GM19452 (cell line): ENCODE results near the gene GUK1.
"Not testable (repeated sequence)": the region's sequence is repeated elsewhere in the genome, so short reads cannot be mapped to it uniquely, and the experiment has no call there.

ENCODE experiments used
- ATAC-seq: cut with Tn5 transposase; IDR thresholded peaks from one replicate; pipeline ENCODE4 v1.9.1; 2021; ENCODE audit not compliant: unreplicated experiment

Gene GUK1

DNA sequence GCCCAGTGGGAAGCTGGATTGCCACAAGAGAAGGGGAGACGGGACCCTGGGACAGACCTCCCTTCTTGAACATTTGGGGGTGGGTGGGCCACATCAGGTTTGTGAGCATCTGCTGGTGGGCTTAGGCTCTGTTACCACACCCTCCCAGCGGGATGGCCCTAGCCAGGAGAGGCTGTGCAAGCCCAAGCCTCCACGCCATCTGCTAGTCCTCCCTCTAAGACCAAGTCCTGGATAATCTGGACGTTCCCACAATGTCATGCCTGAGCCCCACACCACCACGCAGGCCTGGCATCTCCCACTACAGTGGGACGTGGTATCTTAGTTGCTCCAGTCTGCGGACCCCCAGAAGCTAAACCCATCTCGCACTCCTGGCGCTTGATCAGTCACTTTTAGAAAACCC is 21.8 kb downstream of the GUK1 start:
- ATAC-seq, result no peak

DNA sequence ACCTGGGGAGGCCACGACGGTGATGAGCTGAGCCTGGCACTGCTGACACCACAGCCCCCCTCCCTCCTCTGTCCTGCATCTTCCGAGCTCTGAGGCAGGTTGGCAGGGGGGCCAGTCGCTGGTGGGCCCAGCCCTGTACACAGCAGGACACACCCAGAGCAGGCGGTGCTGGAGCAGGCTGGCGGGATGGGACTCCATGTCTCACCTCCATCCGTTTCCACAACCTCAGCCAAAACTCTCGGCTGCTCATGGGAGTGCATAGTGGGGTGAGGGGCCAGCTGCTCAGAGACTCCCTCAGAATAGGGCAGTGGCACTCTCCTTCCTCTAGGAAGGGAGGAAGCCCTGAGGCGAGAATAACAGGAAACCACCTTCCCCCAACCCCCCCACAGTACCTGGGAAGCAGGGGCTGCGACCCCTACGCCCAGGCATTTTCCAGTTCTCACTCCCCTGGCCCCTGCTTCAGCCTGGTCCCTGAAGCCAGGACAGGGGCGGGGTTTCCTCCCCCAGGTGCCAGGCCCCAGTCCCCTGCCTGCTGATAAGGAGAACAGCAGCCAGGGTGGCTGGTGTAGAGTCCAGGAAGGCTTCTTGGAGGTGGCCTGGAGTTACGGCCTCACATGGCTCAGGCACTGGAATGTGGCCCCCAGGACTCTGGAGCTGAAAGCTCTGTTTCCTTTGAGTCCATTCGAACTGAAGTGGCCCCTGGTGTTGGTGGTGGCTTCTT is 22.4 kb downstream of the GUK1 start:
- no peak for ATAC-seq

GRCh38 chr1:228163007-228163753 is 23.1 kb downstream of the GUK1 start:
- ATAC-seq, result no peak

DNA sequence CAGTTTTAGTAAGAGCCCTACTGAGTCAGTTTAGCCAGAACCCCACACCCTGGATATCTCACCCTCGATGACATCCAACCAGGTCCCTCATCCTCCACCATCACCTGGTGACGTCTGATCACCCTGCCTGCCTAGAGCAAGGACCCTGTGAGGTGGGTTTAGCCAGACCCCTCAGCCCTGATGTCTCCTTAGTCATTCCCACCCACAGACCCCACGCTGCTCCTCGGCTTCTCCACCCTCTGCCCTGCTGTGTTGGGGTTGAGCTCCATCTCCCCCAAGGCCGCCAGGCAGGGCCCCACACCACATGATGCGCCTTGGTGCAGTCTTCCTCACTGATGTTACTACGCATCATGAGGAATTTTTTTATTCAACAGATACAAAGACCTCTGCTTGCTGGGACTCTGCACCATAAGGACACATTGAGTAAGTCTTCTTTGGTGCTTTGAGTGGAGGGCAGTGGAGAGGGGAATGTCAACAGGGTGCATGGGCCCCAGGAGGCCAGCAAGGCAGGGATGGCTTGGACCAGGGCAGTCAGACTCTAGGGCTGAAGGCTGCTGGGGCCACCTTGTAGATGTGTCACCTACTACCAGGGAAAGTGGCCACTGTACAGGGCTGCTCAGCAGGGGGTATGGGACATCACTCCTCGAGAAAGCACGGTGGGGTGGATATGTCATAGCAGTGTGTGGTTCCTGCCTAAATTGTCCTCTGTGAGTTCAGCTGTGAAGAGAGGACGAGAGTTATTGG is 23.9 kb downstream of the GUK1 start:
- no peak for ATAC-seq

GRCh38 chr1:228164561-228165371 is 24.7 kb downstream of the GUK1 start:
- ATAC-seq, result no peak

DNA sequence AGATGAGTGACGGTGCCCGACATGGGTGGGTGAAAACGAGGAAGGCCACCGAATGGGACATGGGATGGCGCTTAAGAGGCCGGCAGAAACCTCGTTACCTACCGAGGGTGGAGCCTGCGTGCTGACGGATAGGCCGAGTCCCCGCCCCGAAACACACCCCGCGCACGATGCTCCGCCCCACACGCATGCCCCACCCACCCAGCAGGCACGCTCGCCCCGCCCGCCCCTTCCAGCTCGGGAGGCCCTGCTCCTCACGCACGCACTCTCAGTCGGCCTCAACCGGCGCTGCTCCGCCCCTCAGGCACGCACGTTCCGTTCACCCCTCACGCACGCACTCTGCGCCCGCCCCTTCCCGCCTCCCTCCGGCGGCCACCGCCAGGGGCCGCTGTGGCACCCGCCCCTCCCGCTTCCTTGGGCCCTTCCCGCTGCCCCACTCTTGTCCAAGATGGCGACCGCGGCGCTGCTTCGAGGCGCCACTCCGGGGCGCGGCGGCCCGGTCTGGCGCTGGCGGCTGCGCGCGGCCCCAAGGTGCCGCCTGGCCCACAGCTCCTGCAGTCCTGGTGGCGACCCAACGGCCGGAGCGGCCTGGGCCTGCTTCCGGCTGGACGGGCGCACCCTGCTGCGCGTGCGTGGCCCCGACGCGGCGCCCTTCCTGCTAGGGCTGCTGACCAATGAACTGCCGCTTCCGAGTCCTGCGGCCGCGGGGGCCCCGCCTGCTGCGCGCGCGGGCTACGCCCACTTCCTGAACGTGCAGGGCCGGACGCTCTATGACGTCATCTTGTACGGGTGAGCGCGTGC is 25.5 kb downstream of the GUK1 start, which contains the start of gene IBA57:
Gene IBA57, plus strand, starts transcription at position 433 of the 798 bp plus-strand sequence. Its CDS starts 13 bp downstream, at position 446.
- ATAC-seq, result peak; percentile 84

DNA sequence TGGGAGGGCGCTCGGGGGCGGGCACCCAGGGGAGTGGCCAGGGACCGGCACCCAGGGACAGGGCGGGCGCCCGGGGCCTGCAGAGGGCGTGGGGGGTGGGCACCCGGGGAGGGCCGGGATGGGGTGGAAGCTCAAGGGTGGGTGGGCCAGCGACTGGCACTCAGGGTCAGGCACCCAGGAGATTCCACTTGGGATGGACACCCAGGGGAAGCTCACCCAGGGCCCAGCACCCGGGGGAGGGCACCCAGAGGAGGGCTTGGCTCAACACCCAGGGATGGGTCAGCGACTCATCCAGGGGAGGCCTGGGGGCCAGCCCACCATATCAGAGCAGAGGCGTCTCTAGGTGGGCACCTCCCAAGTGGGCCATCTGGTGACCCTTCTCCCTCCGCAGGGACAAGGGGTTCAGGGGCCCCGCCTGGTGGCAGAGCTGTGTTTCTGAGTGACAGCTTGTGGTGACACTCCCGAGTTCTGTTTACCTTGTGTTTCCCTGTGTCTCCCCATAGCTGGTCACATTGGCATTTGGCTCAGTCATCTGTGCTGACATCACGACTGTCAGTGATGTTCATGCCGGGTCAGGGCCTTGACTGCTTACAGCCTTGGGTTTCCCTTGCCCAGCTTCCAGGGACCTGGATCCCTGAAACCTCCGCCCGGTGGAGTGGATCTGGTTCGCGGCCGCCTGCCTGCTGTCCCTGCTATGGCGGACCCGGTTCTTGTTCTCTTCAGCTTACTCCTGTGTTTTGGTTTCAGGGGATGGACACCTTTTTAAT is 26.3 kb downstream of the GUK1 start:
- peak; percentile 9 for ATAC-seq

GRCh38 chr1:228168563-228169270 is 28.6 kb downstream of the GUK1 start:
- no peak for ATAC-seq

- ATAC-seq, result no peak
These were observed 29.3 kb downstream of the GUK1 start for GRCh38 chr1:228169345-228169744.

DNA sequence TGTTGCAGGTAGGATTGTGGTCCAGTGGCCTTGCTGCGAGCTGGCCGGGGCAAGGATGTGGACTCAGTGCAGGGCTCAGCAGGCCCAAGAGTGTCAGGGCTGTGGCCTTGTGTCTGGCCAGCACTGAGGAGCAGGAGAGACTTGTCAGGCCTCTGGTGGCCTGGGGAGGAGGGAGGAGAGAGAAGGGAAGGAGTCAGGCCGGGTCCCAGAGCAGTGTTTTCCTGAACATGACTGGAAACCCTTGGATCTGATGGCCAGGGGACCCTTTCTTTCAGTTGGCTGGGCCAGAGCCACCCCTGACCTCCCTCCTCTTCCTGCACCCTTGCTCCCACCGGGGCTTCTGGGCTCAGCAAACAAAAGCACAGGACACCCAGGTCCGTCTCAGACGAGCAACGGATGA is 30.6 kb downstream of the GUK1 start:
- ATAC-seq, result no peak

- ATAC-seq, result no peak
These were observed 31.3 kb downstream of the GUK1 start for GRCh38 chr1:228171221-228171891.

DNA sequence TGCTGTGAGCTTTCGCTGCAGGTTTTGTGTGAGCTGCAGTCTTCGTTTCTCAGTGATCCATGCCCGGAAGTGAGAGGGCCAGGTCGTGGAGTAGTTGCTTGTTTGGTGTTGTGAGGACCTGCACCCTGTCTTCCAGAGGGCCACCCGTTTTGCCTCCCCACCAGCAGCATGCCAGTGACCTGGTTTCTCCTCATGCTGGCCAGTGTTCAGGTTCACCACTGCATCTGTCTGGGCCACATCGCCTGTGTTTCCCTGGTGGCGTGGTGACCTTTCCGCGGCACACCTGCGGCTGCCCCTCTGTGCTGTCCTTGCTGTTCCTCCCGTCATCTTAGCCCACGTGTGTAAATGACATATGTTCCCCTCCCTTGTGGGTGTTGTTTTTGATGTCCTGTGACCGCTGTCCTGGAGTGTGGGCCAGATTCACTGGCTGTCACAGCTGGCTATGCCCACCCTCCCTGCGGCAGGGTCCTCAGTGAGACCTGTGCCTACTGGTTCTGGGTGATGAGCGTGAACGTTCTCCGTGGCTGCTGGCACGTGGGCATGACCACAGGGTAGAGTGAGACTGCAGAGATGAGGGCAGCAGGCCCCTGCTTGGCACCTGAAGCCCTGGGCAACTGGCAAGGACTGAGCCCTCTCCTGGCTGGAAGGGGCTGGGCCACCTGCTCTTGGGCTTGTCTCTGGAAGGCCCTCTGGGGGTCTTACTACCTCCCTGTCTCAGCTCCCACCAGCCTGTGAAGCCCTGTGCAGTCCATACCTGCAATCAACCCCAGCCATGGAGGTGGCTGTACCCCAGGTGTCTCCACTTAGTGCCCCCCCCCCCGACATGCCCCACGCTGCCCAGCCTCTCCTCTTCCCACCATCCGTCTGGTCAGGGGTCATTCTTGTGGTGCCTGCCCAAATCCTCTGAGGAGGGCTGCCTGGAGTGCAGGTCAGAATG is 32.8 kb downstream of the GUK1 start:
- ATAC-seq, result no peak

DNA sequence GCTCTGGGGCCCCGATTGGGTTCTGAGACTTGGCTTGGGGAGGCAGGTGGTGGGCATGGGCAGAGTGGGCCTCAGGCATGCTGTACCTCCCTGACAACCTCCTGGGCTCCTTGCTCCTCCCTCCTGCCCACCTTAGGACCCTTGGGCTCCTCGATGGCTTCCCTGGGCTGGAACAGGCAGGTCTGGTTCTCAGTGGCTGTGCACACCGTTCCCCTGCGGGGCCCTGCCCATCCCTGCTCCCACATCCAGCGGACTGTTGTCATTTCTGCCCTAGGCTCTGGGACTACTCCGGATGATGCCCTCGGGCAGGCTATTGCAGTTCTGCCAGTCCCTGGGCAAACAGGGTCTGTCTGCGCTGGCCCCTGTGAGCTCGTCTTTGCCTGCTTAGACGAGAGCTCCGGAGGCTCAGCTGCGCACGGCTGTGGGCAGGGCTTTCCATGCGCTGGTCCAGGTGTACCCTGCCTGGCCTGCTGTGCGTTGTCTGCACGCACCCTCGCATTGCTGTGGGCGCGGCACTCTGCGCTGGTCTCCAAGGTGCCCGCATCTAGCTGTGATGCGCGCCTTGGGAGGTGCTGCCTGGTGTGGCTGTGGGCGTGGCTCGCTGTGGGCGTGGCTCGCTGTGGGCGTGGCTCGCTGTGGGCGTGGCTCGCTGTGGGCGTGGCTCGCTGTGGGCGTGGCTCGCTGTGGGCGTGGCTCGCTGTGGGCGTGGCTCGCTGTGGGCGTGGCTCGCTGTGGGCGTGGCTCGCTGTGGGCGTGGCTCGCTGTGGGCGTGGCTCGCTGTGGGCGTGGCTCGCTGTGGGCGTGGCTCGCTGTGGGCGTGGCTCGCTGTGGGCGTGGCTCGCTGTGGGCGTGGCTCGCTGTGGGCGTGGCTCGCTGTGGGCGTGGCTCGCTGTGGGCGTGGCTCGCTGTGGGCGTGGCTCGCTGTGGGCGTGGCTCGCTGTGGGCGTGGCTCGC is 33.7 kb downstream of the GUK1 start:
- not testable (repeated sequence) for ATAC-seq

- no peak for ATAC-seq
These were observed 34.6 kb downstream of the GUK1 start for GRCh38 chr1:228174482-228175315.
